ENCODE data around the gene C2.

Gene C2

GRCh38 chr6:31899882-31900722 is 27.4 kb upstream of the C2 start:
- TF ChIP-seq CTCF (IDR thresholded peaks at IDR 0.05) = no peak

GRCh38 chr6:31900917-31901414 is 26.6 kb upstream of the C2 start:
- Histone ChIP-seq H3K27ac (no peak overlapping the region), H3K27me3 (peaks cover 34% of the 10 kb centered on the region), H3K36me3 (no peaks in the 10 kb centered on the region), H3K4me3 (ENCODE audit: low read depth in 1 of 2, low read length in 1 of 2) (peak overlapping the region; percentile 70 to 72), H3K4me1 (ENCODE audit: control insufficient read depth in 1 of 2, insufficient read depth in 1 of 2, low read depth in 1 of 2, low read length in 1 of 2) (peaks cover 35 to 37% of the 10 kb centered on the region in 2 experiments), H3K9me3 (no peaks in the 10 kb centered on the region)
- no peak for TF ChIP-seq CTCF (IDR thresholded peaks at IDR 0.05)

More at GRCh38 chr6:31899882-31900722, 27.4 kb upstream of the C2 start:
- no peak overlapping the region for H3K4me3 ChIP-seq (ENCODE audit: low read depth in 1 of 2, low read length in 1 of 2)
- peaks cover 26% of the 10 kb centered on the region for H3K27me3 ChIP-seq
- H3K36me3 ChIP-seq = no peaks in the 10 kb centered on the region
- H3K4me1 ChIP-seq (ENCODE audit: control insufficient read depth in 1 of 2, insufficient read depth in 1 of 2, low read depth in 1 of 2, low read length in 1 of 2) = peaks cover 35 to 37% of the 10 kb centered on the region in 2 experiments
- no peak overlapping the region for H3K27ac ChIP-seq
- no peaks in the 10 kb centered on the region for H3K9me3 ChIP-seq

- H3K9me3 ChIP-seq = no peaks in the 10 kb centered on the region
- H3K27ac ChIP-seq = no peak overlapping the region
- peaks cover 39% of the 10 kb centered on the region for H3K27me3 ChIP-seq
- peaks cover 35 to 37% of the 10 kb centered on the region in 2 experiments for H3K4me1 ChIP-seq (ENCODE audit: control insufficient read depth in 1 of 2, insufficient read depth in 1 of 2, low read depth in 1 of 2, low read length in 1 of 2)
- H3K4me3 ChIP-seq (ENCODE audit: low read depth in 1 of 2, low read length in 1 of 2) = peak overlapping the region; percentile 70 to 72
- H3K36me3 ChIP-seq = no peaks in the 10 kb centered on the region
- TF ChIP-seq CTCF (IDR thresholded peaks at IDR 0.05) = no peak
These were observed 26.0 kb upstream of the C2 start for GRCh38 chr6:31901415-31901952.

- H3K36me3 ChIP-seq = no peaks in the 10 kb centered on the region
- H3K27me3 ChIP-seq = peaks cover 44% of the 10 kb centered on the region
- peaks cover 35 to 37% of the 10 kb centered on the region in 2 experiments for H3K4me1 ChIP-seq (ENCODE audit: control insufficient read depth in 1 of 2, insufficient read depth in 1 of 2, low read depth in 1 of 2, low read length in 1 of 2)
- H3K4me3 ChIP-seq (ENCODE audit: low read depth in 1 of 2, low read length in 1 of 2) = peak within 1 kb of the TSS; percentile 70 to 72
- no peaks in the 10 kb centered on the region for H3K9me3 ChIP-seq
- TF ChIP-seq CTCF (IDR thresholded peaks at IDR 0.05) = no peak
- H3K27ac ChIP-seq = peak within 1 kb of the TSS; percentile 13
These were observed 25.4 kb upstream of the C2 start, which contains the start of gene ZBTB12 for GRCh38 chr6:31901953-31902643. TSS of gene ZBTB12 (minus strand) at chr6:31902086. CDS start at chr6:31901305, 781 bp downstream.

GRCh38 chr6:31903957-31904356 is 23.6 kb upstream of the C2 start:
- TF ChIP-seq CTCF (IDR thresholded peaks at IDR 0.05) = no peak
- Histone ChIP-seq H3K4me3 (ENCODE audit: low read depth in 1 of 2, low read length in 1 of 2) (no peak overlapping the region), H3K4me1 (ENCODE audit: control insufficient read depth in 1 of 2, insufficient read depth in 1 of 2, low read depth in 1 of 2, low read length in 1 of 2) (peaks cover 24% of the 10 kb centered on the region in 2 experiments), H3K36me3 (no peaks in the 10 kb centered on the region), H3K9me3 (no peaks in the 10 kb centered on the region), H3K27ac (no peak overlapping the region), H3K27me3 (peaks cover 44% of the 10 kb centered on the region)

All from neutrophil (primary cell).